Peyer's patch (tissue), 4 donors: Measurements from ENCODE around the gene BCCIP.

Experiments
- CTCF ChIP-seq, 6 experiments: fragments of 450-650 bp in 4 of 6; fragments of 200-600 bp in 2 of 6; sonication (generic) in 1 of 6; IDR thresholded peaks; one replicate each; pipeline ENCODE4 v1.5.1; 2017 to 2019; ENCODE audit warnings: antibody characterized with exemption in 6 of 6, mild to moderate bottlenecking in 3 of 6, moderate library complexity in 1 of 6
- POLR2A ChIP-seq, 2 donors: fragments of 450-650 bp; IDR thresholded peaks; one replicate each; pipeline ENCODE4 v1.5.1; 2017; ENCODE audit warnings: antibody characterized with exemption in 2 of 2, mild to moderate bottlenecking in 2 of 2, moderate library complexity in 2 of 2

GRCh38 chr10:125781374-125781773, 42.0 kb upstream of the BCCIP start:
- TF ChIP-seq POLR2A (IDR thresholded peaks at IDR 0.05) (no peak), CTCF (IDR thresholded peaks at IDR 0.05) (no peak)
